Ovary (tissue), 9 donors: ENCODE data around the gene POMC. TPM values are rescaled to one million over a fixed set of nuclear protein-coding genes. Genes with fewer than 3 reads are reported as not detected.

Source experiments
- DNase-seq, 5 donors: peaks; one replicate each; pipeline ENCODE4 v3.0.0-alpha.2; 2019 to 2020
- H3K27ac ChIP-seq, 2 donors: fragments of 200-600 bp; one replicate each; pipeline versions ENCODE4 v1.5.1 to v1.8.0; 2019 to 2022
- H3K27me3 ChIP-seq: fragments of 200-600 bp; one replicate; pipeline ENCODE4 v1.8.0; 2022
- H3K36me3 ChIP-seq: fragments of 200-600 bp; sonication (generic); one replicate; pipeline ENCODE4 v1.5.1; 2019
- H3K4me1 ChIP-seq: one replicate; pipeline ENCODE4 v1.8.1; 2013; ENCODE audit warnings: mild to moderate bottlenecking, moderate library complexity; ENCODE audit not compliant: insufficient read depth
- H3K4me3 ChIP-seq: fragments of 200-600 bp; sonication (generic); one replicate; pipeline ENCODE4 v1.5.1; 2017
- H3K9me3 ChIP-seq, 2 donors: fragments of 200-600 bp in 1 of 2; sonication (generic) in 1 of 2; one replicate each; pipeline versions ENCODE4 v1.5.1 to v1.8.1; 2013 to 2019; ENCODE audit warnings: mild to moderate bottlenecking in 1 of 2, moderate library complexity in 1 of 2
- EP300 ChIP-seq: sonication (generic); formaldehyde crosslinking; IDR thresholded peaks from one replicate; pipeline ENCODE4 v1.6.1; 2017; ENCODE audit warnings: antibody characterized with exemption
- POLR2A ChIP-seq: fragments of 450-650 bp; IDR thresholded peaks from one replicate; pipeline ENCODE4 v1.6.1; 2017; ENCODE audit warnings: antibody characterized with exemption, mild to moderate bottlenecking, moderate library complexity
- WGBS, 3 donors: extraction: QIAGEN DNeasy Blood & Tissue Kit in 1 of 3; methylation state at CpG; one replicate each; pipeline versions ENCODE4 v1.1.5 to v1.1.7; 2013 to 2017; 5-methylcytosine and 5-hydroxymethylcytosine counted together
- intact Hi-C, 4 donors: fragments of 100-400 bp; cut with DNase I; formaldehyde crosslinking; loops; one replicate each; pipeline versions ENCODE4 v1.11.0 to v1.15.1; 2022 to 2023
- polyA plus RNA-seq, 2 donors: library from polyadenylated mRNA; stranded (reverse); fragments of 200-250 nt in 1 of 2; fragments of 350-450 nt in 1 of 2; fragmentation: Illumina TruSeq in 1 of 2; extraction: RNeasy Lipid Tissue Mini Kit (QIAGEN cat#74804) in 1 of 2; gene quantifications; one replicate each; pipeline ENCODE4 v1.2.3, GENCODE V29; 2013 to 2014
- total RNA-seq, 7 donors: library from RNA; depleted of rRNA in 2 of 7; stranded (reverse); fragments of >200 nt in 2 of 7; fragmentation: NEBNext Ultra II Directional in 3 of 7; extraction: Animal tissue kit (Norgen Biotek cat#: 25700) in 3 of 7; gene quantifications; one replicate each; pipeline versions ENCODE4 v1.1.0 to v1.2.4, GENCODE V29; 2016 to 2023
- TF ChIP-seq, protein P1 (sequence below), 3 donors: fragments of 450-650 bp in 2 of 3; fragments of 200-600 bp in 1 of 3; IDR thresholded peaks; one replicate each; pipeline versions ENCODE4 v1.5.1 to v1.8.0; 2016 to 2022; ENCODE audit warnings: antibody characterized with exemption in 3 of 3, mild to moderate bottlenecking in 1 of 3
- donor health status: DM: no; HTN: no; CAD: no; lungs with moderate emphysema.
- donor health status: DM: no; HTN: no; CAD: no.
- donor health status: Bipolar disorder and iron deficiency.
- donor health status: DM: yes; HTN: yes; CAD: no.
- donor health status: DM: no; HTN: no; CAD: no.
- donor health status: DM: yes; HTN: yes; CAD: no.

The POMC gene
- total and polyA plus RNA-seq, 9 donors: 1.4 to 5.0 (median 2.4) TPM; not detected in 1

DNA sequence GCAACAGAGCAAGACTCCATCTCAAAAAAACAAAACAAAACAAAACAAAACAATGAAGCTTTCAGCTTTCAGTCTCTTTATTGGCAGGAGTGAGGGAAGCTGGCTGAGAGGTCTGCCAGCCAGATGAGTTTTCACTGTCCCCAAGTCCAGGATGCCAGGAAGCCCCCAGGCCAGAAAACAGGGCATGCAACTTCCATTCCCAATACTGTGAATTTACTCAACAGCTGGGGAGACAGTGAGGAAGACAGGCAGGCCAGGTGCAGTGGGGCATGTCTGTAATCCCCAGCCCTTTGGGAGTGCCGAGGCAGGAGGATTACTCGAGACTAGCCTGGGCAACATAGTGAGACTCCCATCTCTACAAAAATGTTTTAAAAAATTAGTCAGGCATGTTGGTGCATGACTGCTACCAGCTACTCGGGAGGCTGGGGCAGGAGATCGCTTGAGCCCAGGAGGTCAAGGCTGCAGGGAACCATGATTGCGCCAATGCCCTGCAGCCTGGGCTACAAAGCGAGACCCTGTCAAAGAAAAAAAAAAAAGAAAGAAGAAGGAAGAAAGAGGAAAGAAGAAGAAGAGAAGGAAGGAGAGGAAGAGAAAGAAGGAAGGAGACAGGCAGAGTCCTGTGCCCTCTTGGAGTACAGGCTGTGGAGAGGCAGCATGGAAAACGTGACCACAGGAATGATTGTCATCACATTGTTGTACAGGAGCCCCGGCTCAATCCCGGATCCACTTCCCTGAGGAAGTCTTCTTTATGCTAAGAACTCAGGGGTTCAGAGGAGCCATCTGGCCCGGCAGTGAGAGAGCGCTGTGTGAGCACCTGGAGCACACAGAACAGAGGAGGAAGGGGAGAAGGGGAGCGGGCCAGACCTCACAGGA lies 29.2 kb upstream of the POMC start:
- Histone ChIP-seq H3K27me3 (no peaks in the 10 kb centered on the region), H3K4me3 (no peak overlapping the region), H3K27ac (no peak overlapping the region), H3K36me3 (no peaks in the 10 kb centered on the region), H3K9me3 (no peaks in the 10 kb centered on the region), H3K4me1 (no peaks in the 10 kb centered on the region)
- TF ChIP-seq EP300 (no peak), POLR2A (no peak)
- TF ChIP-seq, protein P1, sequence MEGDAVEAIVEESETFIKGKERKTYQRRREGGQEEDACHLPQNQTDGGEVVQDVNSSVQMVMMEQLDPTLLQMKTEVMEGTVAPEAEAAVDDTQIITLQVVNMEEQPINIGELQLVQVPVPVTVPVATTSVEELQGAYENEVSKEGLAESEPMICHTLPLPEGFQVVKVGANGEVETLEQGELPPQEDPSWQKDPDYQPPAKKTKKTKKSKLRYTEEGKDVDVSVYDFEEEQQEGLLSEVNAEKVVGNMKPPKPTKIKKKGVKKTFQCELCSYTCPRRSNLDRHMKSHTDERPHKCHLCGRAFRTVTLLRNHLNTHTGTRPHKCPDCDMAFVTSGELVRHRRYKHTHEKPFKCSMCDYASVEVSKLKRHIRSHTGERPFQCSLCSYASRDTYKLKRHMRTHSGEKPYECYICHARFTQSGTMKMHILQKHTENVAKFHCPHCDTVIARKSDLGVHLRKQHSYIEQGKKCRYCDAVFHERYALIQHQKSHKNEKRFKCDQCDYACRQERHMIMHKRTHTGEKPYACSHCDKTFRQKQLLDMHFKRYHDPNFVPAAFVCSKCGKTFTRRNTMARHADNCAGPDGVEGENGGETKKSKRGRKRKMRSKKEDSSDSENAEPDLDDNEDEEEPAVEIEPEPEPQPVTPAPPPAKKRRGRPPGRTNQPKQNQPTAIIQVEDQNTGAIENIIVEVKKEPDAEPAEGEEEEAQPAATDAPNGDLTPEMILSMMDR (IDR thresholded peaks at IDR 0.05): no peak
- DNase-seq: no peak
- WGBS, 3 donors: 53 to 65% (median 57%) methylated on average over 12 of the region's 12 CpGs
- intact Hi-C loops: loop anchor here in 2 of 4 donors (10.0 kb wide), 3 partner anchors 223 to 793 kb away; partner anchors contain the start of gene DNAJC27 (in 1 of the 2)

DNA sequence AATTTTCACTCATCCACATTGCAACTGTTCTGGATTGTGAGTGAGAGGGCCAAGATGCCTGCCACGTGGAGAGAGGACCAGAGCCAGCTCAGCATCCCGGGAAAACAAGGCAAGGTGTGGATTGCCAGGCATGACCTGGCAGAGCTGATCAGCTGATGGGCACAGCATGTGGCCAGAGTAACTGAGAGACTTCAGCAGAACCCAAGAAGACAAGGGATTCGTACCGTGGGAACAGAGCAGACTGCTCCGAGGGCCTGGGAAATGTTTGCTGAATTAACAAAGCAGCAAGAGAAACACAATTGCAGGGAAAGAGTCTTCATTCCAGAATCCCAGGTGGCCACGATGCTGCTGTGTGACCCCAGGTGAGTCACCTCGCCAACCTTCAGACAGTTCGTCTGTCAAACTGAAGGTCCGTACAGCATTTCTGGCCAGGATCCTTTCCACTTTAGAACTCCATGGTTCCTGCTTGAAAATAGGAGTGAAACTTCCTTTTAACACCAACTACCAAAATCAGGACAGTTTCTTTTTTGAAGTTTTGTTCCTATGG lies 26.3 kb upstream of the POMC start:
- WGBS, 3 donors: 83 to 87% (median 83%) methylated on average over 9 of the region's 9 CpGs
- no peaks in the 10 kb centered on the region for H3K27me3 ChIP-seq
- H3K27ac ChIP-seq: no peak overlapping the region
- H3K4me3 ChIP-seq: no peak overlapping the region
- intact Hi-C loops: loop anchor here in 2 of 4 donors (10.0 kb wide), 3 partner anchors 220 to 790 kb away; partner anchors contain the start of gene DNAJC27 (in 1 of the 2)
- no peaks in the 10 kb centered on the region for H3K9me3 ChIP-seq
- no peak for TF ChIP-seq EP300
- TF ChIP-seq, protein P1 (IDR thresholded peaks at IDR 0.05): no peak
- TF ChIP-seq POLR2A: no peak
- no peaks in the 10 kb centered on the region for H3K36me3 ChIP-seq
- H3K4me1 ChIP-seq: no peaks in the 10 kb centered on the region
- no peak for DNase-seq

DNA sequence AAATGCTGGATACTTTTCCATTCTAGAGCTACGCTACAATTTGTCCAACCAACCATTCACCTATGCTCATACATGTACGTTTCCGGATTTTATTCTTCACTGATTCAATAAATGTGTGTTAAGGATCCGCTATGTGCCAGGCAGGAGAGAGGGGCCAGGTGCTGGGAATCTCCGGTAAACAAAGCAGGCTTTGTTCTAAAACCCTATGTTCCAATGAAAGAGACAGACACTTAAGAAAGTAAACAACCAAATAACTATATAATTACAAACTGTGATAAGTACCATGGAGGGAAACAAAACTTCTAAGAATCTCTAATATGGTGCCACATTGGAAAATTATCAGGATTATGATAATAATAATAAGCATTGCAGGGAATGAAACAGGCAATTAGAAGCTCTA lies 22.2 kb upstream of the POMC start:
- WGBS, 3 donors: 78 to 88% (median 86%) methylated on average over 5 of the region's 5 CpGs
- Histone ChIP-seq H3K9me3 (no peaks in the 10 kb centered on the region), H3K36me3 (no peaks in the 10 kb centered on the region), H3K27me3 (no peaks in the 10 kb centered on the region), H3K4me1 (no peaks in the 10 kb centered on the region), H3K27ac (no peak overlapping the region), H3K4me3 (no peak overlapping the region)
- TF ChIP-seq, protein P1 (IDR thresholded peaks at IDR 0.05): no peak
- no peak for TF ChIP-seq EP300
- TF ChIP-seq POLR2A: no peak
- DNase-seq: no peak
- intact Hi-C loops: loop anchor here in 2 of 4 donors (10.0 kb wide), 3 partner anchors 216 to 786 kb away; partner anchors contain the start of gene DNAJC27 (in 1 of the 2)

DNA sequence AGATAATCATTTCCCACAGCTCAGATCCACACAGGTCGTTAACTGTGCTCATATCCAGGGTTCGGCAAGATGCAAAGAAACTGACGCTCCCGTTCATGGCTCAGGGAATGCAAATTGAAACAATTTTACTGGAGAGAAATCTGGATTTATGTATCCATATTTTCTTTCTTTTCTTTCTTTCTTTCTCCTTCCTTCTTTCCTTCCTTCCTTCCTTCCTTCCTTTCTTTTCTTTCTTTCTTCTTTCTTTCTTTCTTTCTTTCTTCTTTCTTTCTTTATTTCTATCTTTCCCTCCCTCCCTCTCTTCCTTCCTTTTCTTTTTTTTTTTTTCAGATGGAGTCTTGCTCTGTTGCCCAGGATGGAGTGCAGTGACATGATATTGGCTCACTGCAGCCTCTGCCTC lies 20.0 kb upstream of the POMC start:
- Histone ChIP-seq H3K4me3 (no peak overlapping the region), H3K27ac (no peak overlapping the region), H3K9me3 (no peaks in the 10 kb centered on the region), H3K4me1 (no peaks in the 10 kb centered on the region), H3K27me3 (no peaks in the 10 kb centered on the region), H3K36me3 (no peaks in the 10 kb centered on the region)
- 42 to 47% (median 45%) methylated on average over 4 of the region's 4 CpGs for WGBS, 3 donors
- DNase-seq: no peak
- no peak for TF ChIP-seq EP300
- TF ChIP-seq, protein P1 (IDR thresholded peaks at IDR 0.05): no peak
- no peak for TF ChIP-seq POLR2A
- intact Hi-C loops: no loop called here
